ENCODE measurements around the gene ZCCHC8.

The ZCCHC8 gene

GRCh38 chr12:122500685-122501488 lies at the start of gene ZCCHC8:
TSS of gene ZCCHC8 (minus strand) at chr12:122500932. CDS start at chr12:122500840, 92 bp downstream.
- H3K27me3 Mint-ChIP-seq, result no peaks in the 10 kb centered on the region
- H3K27ac Mint-ChIP-seq, result peak within 1 kb of the TSS; percentile 96
- no peaks in the 10 kb centered on the region for H3K9me3 Mint-ChIP-seq (ENCODE audit: low read depth)
- H3K36me3 Mint-ChIP-seq, result peaks cover 4% of the 10 kb centered on the region
- peak within 1 kb of the TSS; percentile 94 for H3K4me3 Mint-ChIP-seq
- peaks cover 38% of the 10 kb centered on the region for H3K4me1 Mint-ChIP-seq (ENCODE audit: low read depth)

GRCh38 chr12:122547330-122547729 lies 46.6 kb upstream of the ZCCHC8 start:
- H3K4me3 Mint-ChIP-seq, result no peak overlapping the region
- no peaks in the 10 kb centered on the region for H3K4me1 Mint-ChIP-seq (ENCODE audit: low read depth)
- H3K27me3 Mint-ChIP-seq, result no peaks in the 10 kb centered on the region
- peaks cover 7% of the 10 kb centered on the region for H3K36me3 Mint-ChIP-seq
- no peaks in the 10 kb centered on the region for H3K9me3 Mint-ChIP-seq (ENCODE audit: low read depth)
- H3K27ac Mint-ChIP-seq, result no peak overlapping the region

GRCh38 chr12:122545855-122546254 lies 45.1 kb upstream of the ZCCHC8 start:
- Mint-ChIP-seq H3K27me3 (no peaks in the 10 kb centered on the region), H3K4me1 (ENCODE audit: low read depth) (no peaks in the 10 kb centered on the region), H3K27ac (no peak overlapping the region), H3K4me3 (no peak overlapping the region), H3K9me3 (ENCODE audit: low read depth) (no peaks in the 10 kb centered on the region), H3K36me3 (peaks cover 5% of the 10 kb centered on the region)

- no peak overlapping the region for H3K27ac Mint-ChIP-seq
- no peaks in the 10 kb centered on the region for H3K9me3 Mint-ChIP-seq (ENCODE audit: low read depth)
- no peaks in the 10 kb centered on the region for H3K27me3 Mint-ChIP-seq
- H3K4me3 Mint-ChIP-seq, result no peak overlapping the region
- no peaks in the 10 kb centered on the region for H3K4me1 Mint-ChIP-seq (ENCODE audit: low read depth)
- H3K36me3 Mint-ChIP-seq, result peaks cover 5% of the 10 kb centered on the region
Measured at GRCh38 chr12:122544537-122544936, 43.8 kb upstream of the ZCCHC8 start.

GRCh38 chr12:122538496-122538895 lies 37.8 kb upstream of the ZCCHC8 start:
- H3K4me3 Mint-ChIP-seq, result no peak overlapping the region
- no peaks in the 10 kb centered on the region for H3K27me3 Mint-ChIP-seq
- no peaks in the 10 kb centered on the region for H3K9me3 Mint-ChIP-seq (ENCODE audit: low read depth)
- H3K27ac Mint-ChIP-seq, result no peak overlapping the region
- peaks cover 5% of the 10 kb centered on the region for H3K36me3 Mint-ChIP-seq
- no peaks in the 10 kb centered on the region for H3K4me1 Mint-ChIP-seq (ENCODE audit: low read depth)

- Mint-ChIP-seq H3K27ac (no peak overlapping the region), H3K9me3 (ENCODE audit: low read depth) (no peaks in the 10 kb centered on the region), H3K27me3 (no peaks in the 10 kb centered on the region), H3K4me3 (no peak overlapping the region), H3K4me1 (ENCODE audit: low read depth) (no peaks in the 10 kb centered on the region), H3K36me3 (peaks cover 3% of the 10 kb centered on the region)
Measured at GRCh38 chr12:122537021-122537420, 36.3 kb upstream of the ZCCHC8 start.

- Mint-ChIP-seq H3K9me3 (ENCODE audit: low read depth) (no peaks in the 10 kb centered on the region), H3K36me3 (peaks cover 5% of the 10 kb centered on the region), H3K4me1 (ENCODE audit: low read depth) (no peaks in the 10 kb centered on the region), H3K27me3 (no peaks in the 10 kb centered on the region), H3K27ac (no peak overlapping the region), H3K4me3 (no peak overlapping the region)
Measured at GRCh38 chr12:122533856-122534255, 33.1 kb upstream of the ZCCHC8 start.

- H3K4me3 Mint-ChIP-seq, result peak overlapping the region; percentile 5
- H3K36me3 Mint-ChIP-seq, result peaks cover 9% of the 10 kb centered on the region
- H3K27ac Mint-ChIP-seq, result no peak overlapping the region
- no peaks in the 10 kb centered on the region for H3K9me3 Mint-ChIP-seq (ENCODE audit: low read depth)
- no peaks in the 10 kb centered on the region for H3K27me3 Mint-ChIP-seq
- H3K4me1 Mint-ChIP-seq (ENCODE audit: low read depth), result peaks cover 10% of the 10 kb centered on the region
Measured at GRCh38 chr12:122528992-122529391, 28.3 kb upstream of the ZCCHC8 start.

GRCh38 chr12:122528582-122528981 lies 27.9 kb upstream of the ZCCHC8 start:
- Mint-ChIP-seq H3K27ac (no peak overlapping the region), H3K4me3 (peak overlapping the region; percentile 5), H3K4me1 (ENCODE audit: low read depth) (peaks cover 14% of the 10 kb centered on the region), H3K27me3 (no peaks in the 10 kb centered on the region), H3K9me3 (ENCODE audit: low read depth) (no peaks in the 10 kb centered on the region), H3K36me3 (peaks cover 9% of the 10 kb centered on the region)

GRCh38 chr12:122527478-122527944 lies 26.8 kb upstream of the ZCCHC8 start:
- no peak overlapping the region for H3K4me3 Mint-ChIP-seq
- no peaks in the 10 kb centered on the region for H3K9me3 Mint-ChIP-seq (ENCODE audit: low read depth)
- H3K4me1 Mint-ChIP-seq (ENCODE audit: low read depth), result peaks cover 22% of the 10 kb centered on the region
- H3K27me3 Mint-ChIP-seq, result no peaks in the 10 kb centered on the region
- H3K27ac Mint-ChIP-seq, result no peak overlapping the region
- H3K36me3 Mint-ChIP-seq, result peaks cover 13% of the 10 kb centered on the region

GRCh38 chr12:122526683-122527477 lies 26.1 kb upstream of the ZCCHC8 start, which contains the start of the genes KNTC1 and RSRC2:
TSS of gene KNTC1 (plus strand) at chr12:122527249. CDS start at chr12:122530064, 2,815 bp downstream.
TSS of gene RSRC2 (minus strand) at chr12:122526936. CDS start at chr12:122526853, 83 bp downstream.
- Mint-ChIP-seq H3K9me3 (ENCODE audit: low read depth) (no peaks in the 10 kb centered on the region), H3K27ac (no peak within 1 kb of the TSS), H3K4me1 (ENCODE audit: low read depth) (peaks cover 28% of the 10 kb centered on the region), H3K4me3 (no peak within 1 kb of the TSS), H3K27me3 (no peaks in the 10 kb centered on the region), H3K36me3 (peaks cover 13% of the 10 kb centered on the region)

GRCh38 chr12:122523846-122524718 lies 23.4 kb upstream of the ZCCHC8 start:
- Mint-ChIP-seq H3K27ac (peak overlapping the region; percentile 87), H3K27me3 (no peaks in the 10 kb centered on the region), H3K36me3 (peaks cover 15% of the 10 kb centered on the region), H3K4me3 (peak overlapping the region; percentile 97), H3K4me1 (ENCODE audit: low read depth) (peaks cover 46% of the 10 kb centered on the region), H3K9me3 (ENCODE audit: low read depth) (no peaks in the 10 kb centered on the region)

GRCh38 chr12:122523280-122523679 lies 22.5 kb upstream of the ZCCHC8 start:
- Mint-ChIP-seq H3K4me3 (peak overlapping the region; percentile 97), H3K36me3 (peaks cover 17% of the 10 kb centered on the region), H3K27me3 (no peaks in the 10 kb centered on the region), H3K27ac (peak overlapping the region; percentile 87), H3K4me1 (ENCODE audit: low read depth) (peaks cover 53% of the 10 kb centered on the region), H3K9me3 (ENCODE audit: low read depth) (no peaks in the 10 kb centered on the region)

GRCh38 chr12:122520676-122521075 lies 19.9 kb upstream of the ZCCHC8 start:
- H3K36me3 Mint-ChIP-seq, result peaks cover 20% of the 10 kb centered on the region
- no peaks in the 10 kb centered on the region for H3K9me3 Mint-ChIP-seq (ENCODE audit: low read depth)
- no peaks in the 10 kb centered on the region for H3K27me3 Mint-ChIP-seq
- peaks cover 63% of the 10 kb centered on the region for H3K4me1 Mint-ChIP-seq (ENCODE audit: low read depth)
- H3K4me3 Mint-ChIP-seq, result no peak overlapping the region
- H3K27ac Mint-ChIP-seq, result peak overlapping the region; percentile 82

All from activated naive CD8-positive, alpha-beta T cell (primary cell).